Measurements from ENCODE around the gene SUMO1. TPM values are rescaled to one million over a fixed set of nuclear protein-coding genes. Genes with fewer than 3 reads are reported as not detected.
"Not testable (repeated sequence)": the region's sequence is repeated elsewhere in the genome, so short reads cannot be mapped to it uniquely, and the experiment has no call there.

Gene SUMO1
- total RNA-seq, 4 donors from 2014 or later = 29.6 to 46.3 (median 35.1) TPM

DNA sequence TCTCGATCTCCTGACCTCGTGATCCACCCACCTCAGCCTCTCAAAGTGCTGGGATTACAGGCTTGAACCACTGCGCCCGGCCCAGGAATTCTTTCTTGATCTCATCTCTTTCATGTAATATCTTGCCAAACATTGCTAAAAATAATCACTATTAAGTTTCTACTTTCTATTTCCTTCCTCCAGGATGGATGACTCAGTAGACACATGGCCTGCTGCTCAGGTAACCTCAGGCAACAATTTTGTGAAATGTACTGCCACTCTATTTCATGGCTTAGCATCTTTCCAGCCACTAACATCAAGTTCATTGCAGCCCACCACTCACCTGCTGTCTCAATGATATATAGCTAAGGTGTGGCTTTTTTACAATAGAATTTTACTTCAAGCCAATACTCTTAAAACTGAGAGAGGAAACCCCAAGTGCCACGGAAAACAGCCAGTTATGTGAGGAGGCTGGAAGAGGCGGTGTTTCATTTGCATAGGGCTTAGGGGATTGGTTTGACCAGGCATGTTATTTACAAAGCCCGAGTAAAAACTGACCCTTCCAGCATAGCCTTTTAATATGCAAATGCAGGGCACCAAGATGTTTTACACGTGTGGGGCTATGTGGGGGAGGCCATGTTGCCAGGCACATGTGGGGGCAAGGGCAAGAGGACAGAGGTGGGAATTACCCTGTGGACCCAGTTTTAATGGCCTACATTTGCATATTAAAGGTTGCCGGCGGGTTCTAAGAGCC lies 11.3 kb upstream of the SUMO1 start:
- TF ChIP-seq, protein P1, sequence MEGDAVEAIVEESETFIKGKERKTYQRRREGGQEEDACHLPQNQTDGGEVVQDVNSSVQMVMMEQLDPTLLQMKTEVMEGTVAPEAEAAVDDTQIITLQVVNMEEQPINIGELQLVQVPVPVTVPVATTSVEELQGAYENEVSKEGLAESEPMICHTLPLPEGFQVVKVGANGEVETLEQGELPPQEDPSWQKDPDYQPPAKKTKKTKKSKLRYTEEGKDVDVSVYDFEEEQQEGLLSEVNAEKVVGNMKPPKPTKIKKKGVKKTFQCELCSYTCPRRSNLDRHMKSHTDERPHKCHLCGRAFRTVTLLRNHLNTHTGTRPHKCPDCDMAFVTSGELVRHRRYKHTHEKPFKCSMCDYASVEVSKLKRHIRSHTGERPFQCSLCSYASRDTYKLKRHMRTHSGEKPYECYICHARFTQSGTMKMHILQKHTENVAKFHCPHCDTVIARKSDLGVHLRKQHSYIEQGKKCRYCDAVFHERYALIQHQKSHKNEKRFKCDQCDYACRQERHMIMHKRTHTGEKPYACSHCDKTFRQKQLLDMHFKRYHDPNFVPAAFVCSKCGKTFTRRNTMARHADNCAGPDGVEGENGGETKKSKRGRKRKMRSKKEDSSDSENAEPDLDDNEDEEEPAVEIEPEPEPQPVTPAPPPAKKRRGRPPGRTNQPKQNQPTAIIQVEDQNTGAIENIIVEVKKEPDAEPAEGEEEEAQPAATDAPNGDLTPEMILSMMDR (IDR thresholded peaks at IDR 0.05) = no peak
- no peak for TF ChIP-seq POLR2A (IDR thresholded peaks at IDR 0.05)
- no peak for DNase-seq (ENCODE audit: low spot score in 2 of 2)
- intact Hi-C loops (cut with DNase I; ENCODE audit: low total_unique reads) = no loop called here
- H3K4me3 ChIP-seq (ENCODE audit: low read depth, poor library complexity, severe bottlenecking) = no peak overlapping the region
- 38 to 39% methylated on average over 10 of the region's 10 CpGs for WGBS, 2 donors

DNA sequence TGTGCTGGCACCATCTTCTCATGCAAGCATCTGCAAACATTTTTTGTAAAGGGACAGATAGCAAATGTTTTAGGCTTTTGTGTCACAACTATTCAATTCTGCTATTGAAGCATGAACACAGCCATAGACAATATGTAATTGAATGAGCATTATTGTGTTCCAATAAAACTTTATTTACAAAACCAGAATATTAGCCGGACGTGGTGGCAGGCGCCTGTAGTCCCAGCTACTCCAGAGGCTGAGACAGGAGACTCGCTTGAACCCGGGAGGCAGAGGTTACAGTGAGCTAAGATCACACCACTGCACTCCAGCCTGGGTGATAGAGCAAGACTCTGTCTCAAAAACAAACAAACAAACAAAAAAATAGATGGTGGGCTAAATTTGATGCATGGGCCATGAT lies 9.3 kb upstream of the SUMO1 start:
- H3K4me3 ChIP-seq (ENCODE audit: low read depth, poor library complexity, severe bottlenecking); intact Hi-C loops (cut with DNase I; ENCODE audit: low total_unique reads); DNase-seq (ENCODE audit: low spot score in 2 of 2): not testable (repeated sequence)
- WGBS, 2 donors = 96 to 98% methylated on average over 5 of the region's 5 CpGs

GRCh38 chr2:202237787-202238233 lies 587 bp downstream of the SUMO1 start:
- TF ChIP-seq, protein P1 (IDR thresholded peaks at IDR 0.05) = no peak
- no peak for TF ChIP-seq POLR2A (IDR thresholded peaks at IDR 0.05)
- H3K4me3 ChIP-seq (ENCODE audit: low read depth, poor library complexity, severe bottlenecking) = peak overlapping the region; percentile 88
- peak in 1 of 2 donors; percentile 26 for DNase-seq (ENCODE audit: low spot score in 2 of 2)
- intact Hi-C loops (cut with DNase I; ENCODE audit: low total_unique reads) = no loop called here
- 1% methylated on average over 17 to 28 of the region's 30 CpGs for WGBS, 2 donors

DNA sequence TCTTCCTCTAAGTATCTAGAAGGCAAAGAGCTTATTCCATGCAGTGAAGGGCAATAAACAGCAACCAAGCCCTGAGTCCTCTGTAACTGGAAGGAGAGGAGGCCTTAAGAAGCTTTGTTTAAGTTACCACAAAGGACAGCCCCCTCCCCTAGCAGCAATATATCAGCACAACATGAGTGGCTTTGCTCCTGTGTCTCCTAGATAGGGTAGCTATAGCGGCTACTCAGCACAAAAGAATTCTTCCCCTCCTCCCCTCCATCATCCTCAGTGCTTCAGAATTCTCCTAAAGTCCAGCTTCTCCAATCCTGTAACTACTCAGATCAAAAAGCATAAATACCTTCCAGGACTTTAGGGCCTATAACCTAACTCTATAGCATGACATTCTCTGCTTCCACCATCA lies 16.5 kb downstream of the SUMO1 start:
- 82 to 87% methylated on average over 1 of the region's 1 CpG for WGBS, 2 donors
- intact Hi-C loops (cut with DNase I; ENCODE audit: low total_unique reads) = no loop called here
- no peak for TF ChIP-seq POLR2A (IDR thresholded peaks at IDR 0.05)
- TF ChIP-seq, protein P1 (IDR thresholded peaks at IDR 0.05) = no peak
- no peak for DNase-seq (ENCODE audit: low spot score in 2 of 2)
- H3K4me3 ChIP-seq (ENCODE audit: low read depth, poor library complexity, severe bottlenecking) = no peak overlapping the region

- no peak for TF ChIP-seq POLR2A (IDR thresholded peaks at IDR 0.05)
- TF ChIP-seq, protein P1 (IDR thresholded peaks at IDR 0.05) = no peak
- H3K4me3 ChIP-seq (ENCODE audit: low read depth, poor library complexity, severe bottlenecking) = no peak overlapping the region
- intact Hi-C loops (cut with DNase I; ENCODE audit: low total_unique reads) = no loop called here
- 94 to 100% methylated on average over 1 of the region's 1 CpG for WGBS, 2 donors
- no peak for DNase-seq (ENCODE audit: low spot score in 2 of 2)
These were observed 23.2 kb downstream of the SUMO1 start for GRCh38 chr2:202215179-202215578.

GRCh38 chr2:202208526-202208925 lies 29.9 kb downstream of the SUMO1 start:
- DNase-seq (ENCODE audit: low spot score in 2 of 2) = no peak
- TF ChIP-seq, protein P1 (IDR thresholded peaks at IDR 0.05) = no peak
- intact Hi-C loops (cut with DNase I; ENCODE audit: low total_unique reads) = no loop called here
- no peak overlapping the region for H3K4me3 ChIP-seq (ENCODE audit: low read depth, poor library complexity, severe bottlenecking)

Measured in lower leg skin (tissue), 4 donors.